Stimulated activated CD4-positive, alpha-beta T cell treated with anti-CD3 and anti-CD28 coated beads, Interleukin-2, amount 100 ng/mL, for 4 hours (primary cell): ENCODE measurements around the gene BPIFB1.

ENCODE experiments used
- DNase-seq: peaks from one replicate; pipeline ENCODE4 v3.0.0-alpha.2; 2020; ENCODE audit warnings: low read depth

The BPIFB1 gene

GRCh38 chr20:33298391-33298790, 15.4 kb downstream of the BPIFB1 start:
- no peak for DNase-seq

DNA sequence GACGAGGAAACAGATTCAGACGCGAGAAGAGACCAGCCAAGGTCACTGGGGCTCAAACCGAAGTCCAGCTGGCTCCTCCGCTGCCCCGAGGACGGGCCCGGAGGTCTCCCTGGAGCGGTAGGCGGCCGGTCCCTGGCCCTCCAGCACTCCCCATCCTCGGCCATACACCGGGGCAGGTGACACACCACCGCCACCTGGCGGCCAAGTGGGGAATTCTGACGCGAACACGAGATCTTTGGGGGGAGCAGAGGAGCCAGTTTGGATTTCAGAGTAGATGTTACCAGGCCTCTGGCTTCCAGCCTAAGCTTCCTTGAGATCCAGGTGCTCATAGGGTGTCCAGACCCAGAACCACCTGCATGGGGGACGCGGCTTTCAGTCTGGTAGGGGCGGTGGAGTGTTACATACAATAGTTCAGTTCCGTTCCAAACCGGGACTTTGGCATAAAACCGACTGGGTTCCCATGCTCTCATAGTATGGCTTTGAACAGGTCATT, 16.1 kb downstream of the BPIFB1 start:
- peak; percentile 54 for DNase-seq

GRCh38 chr20:33301192-33301930, 18.3 kb downstream of the BPIFB1 start:
- no peak for DNase-seq

DNA sequence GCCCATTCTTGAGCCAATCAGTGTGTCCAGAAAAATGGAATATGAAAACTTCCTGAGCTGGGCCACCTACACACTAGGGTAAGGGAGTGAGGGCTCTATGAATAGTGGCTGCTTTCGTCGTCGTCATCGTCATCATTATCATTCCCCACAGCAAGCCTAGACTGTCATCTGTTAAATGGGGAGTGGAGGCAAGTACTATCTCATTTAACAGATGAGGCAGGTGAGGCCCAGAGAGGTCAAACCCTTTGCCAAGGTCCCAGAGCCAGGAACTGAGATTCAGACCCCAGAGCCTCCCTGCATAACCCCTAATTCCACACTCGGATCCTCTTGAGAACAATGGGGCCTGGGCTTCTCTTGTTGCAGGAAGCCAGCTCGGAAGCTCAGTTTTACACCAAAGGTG, 20.6 kb downstream of the BPIFB1 start:
- DNase-seq, result no peak

- DNase-seq, result no peak
Measured at GRCh38 chr20:33304046-33304445, 21.0 kb downstream of the BPIFB1 start.

- no peak for DNase-seq
Measured at GRCh38 chr20:33305589-33306057, 22.6 kb downstream of the BPIFB1 start.

DNA sequence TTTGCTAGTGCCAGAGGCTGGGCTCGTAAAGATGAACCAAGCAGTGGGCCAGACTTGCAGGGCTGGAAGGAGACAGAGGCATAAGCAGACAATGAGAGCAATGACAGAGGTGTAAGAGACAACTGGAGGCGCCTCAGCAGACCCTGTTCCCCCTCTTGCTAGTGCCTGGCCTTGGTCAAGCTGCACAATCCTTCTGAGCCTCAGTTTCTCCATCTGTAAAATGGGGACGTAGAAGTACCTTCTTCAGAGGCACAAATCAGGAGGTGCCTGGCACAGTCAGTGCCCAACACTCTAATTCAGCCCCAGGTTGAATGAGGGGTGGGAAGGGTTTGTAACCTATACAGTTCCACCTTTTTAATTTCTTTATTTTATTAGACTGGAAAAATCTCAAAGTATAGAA, 23.2 kb downstream of the BPIFB1 start:
- no peak for DNase-seq

DNA sequence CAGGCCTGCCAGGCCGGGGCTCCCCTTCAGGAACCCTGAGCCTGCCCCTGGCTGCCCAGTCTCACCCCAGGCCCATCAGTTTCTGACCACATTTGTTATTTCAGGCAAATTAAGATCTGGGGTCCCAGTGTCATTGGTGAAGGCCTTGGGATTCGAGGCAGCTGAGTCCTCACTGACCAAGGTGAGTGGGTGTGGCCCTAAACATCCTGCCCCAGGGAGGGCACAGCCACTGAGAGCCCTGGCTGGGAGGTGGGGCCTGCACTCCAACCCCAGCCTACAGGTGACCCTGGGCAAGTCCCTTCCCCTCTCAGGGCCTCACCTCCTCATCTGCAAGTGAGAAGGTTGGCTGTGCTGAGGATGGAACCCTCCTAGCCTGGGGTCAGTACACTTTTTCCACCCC, 23.8 kb downstream of the BPIFB1 start:
- no peak for DNase-seq

GRCh38 chr20:33308668-33309067, 25.7 kb downstream of the BPIFB1 start:
- DNase-seq, result no peak

GRCh38 chr20:33309631-33310030, 26.6 kb downstream of the BPIFB1 start:
- DNase-seq, result no peak

DNA sequence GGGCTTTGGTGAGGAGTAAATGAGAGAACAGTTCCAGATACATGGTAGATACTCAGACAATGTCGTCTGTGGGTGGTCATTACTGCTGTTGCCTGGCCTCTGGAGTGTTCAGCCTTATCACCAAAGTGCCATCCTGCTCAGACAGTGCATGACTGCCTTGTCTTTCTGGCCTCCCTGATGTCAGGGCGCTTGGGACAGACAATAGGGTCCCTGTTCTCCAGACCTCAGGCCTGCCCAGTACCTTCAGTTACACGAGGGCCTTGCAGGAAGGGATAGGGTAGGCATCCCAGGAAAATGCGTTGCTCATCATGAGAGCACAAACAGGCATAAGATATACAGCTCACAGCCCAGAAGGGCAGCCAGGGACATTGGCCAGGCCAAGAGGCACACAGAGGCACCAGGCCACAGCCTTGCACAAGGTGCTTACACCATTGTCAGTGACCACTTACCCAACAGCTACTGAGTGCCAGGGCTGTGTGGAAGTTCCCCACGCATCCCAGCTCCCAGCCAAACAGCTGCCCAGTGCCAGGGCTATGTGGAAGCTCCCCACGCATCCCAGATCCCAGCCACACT, 27.4 kb downstream of the BPIFB1 start:
- no peak for DNase-seq

- DNase-seq, result no peak
Measured at GRCh38 chr20:33311011-33311410, 28.0 kb downstream of the BPIFB1 start.

DNA sequence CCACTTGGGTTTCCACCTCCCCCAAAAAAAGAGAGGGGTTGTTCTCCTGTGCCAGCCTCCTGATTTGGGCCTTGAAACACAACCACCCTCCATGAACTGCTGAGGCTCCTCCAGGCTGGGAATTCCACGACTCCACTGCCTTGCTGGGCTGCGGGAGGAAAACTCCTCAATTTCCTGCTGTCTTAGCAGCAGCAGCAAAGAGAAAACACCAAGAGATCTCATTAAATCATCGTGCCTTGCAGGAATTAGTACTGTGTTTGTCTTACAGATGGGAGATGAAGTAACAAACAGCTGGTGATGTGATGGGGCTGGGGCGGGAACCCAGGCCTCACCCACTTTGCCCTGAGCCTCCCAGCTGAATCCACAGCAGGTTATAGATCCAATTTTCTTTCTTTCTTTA, 29.0 kb downstream of the BPIFB1 start:
- no peak for DNase-seq

GRCh38 chr20:33312583-33312982, 29.6 kb downstream of the BPIFB1 start:
- DNase-seq, result no peak

GRCh38 chr20:33313686-33314314, 30.8 kb downstream of the BPIFB1 start:
- DNase-seq, result no peak

DNA sequence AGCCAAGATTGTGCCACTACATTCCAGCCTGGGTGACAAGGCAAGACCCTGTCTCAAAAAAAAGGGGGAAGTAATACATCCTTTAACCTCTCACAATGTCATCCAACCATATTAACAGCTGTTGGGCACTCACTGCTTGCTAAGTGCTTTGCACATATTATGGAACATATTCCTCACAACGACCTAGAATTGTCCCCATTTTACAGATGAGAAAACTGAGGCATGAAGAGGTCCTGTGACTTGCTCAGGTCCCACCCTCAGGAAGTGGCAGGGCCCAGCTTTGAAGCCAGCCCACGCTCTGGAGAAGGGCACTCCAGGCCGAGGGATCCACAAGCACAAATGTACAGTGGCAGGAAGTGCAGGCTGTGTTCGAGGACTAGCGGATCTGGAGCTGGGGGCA, 33.3 kb downstream of the BPIFB1 start:
- no peak for DNase-seq

DNA sequence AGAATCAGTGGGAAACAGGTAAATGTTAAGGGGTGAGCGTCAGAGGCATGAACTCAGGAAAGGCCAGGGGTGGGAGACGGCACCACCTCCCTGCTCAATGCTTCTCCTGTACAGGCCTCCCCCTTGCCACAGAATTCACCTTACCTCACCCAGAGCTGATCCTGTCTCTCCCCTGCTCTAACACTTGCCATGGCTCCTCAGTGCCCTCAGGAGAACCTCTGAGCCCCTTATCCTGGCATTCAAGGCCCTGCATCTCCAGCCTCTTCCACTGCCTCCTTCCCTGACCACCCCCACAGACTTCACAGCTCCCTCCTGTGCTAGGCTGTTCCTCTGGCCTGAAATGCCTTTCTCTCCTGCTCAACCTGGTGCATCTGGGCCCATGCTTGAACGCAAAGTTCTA, 33.9 kb downstream of the BPIFB1 start:
- no peak for DNase-seq

DNA sequence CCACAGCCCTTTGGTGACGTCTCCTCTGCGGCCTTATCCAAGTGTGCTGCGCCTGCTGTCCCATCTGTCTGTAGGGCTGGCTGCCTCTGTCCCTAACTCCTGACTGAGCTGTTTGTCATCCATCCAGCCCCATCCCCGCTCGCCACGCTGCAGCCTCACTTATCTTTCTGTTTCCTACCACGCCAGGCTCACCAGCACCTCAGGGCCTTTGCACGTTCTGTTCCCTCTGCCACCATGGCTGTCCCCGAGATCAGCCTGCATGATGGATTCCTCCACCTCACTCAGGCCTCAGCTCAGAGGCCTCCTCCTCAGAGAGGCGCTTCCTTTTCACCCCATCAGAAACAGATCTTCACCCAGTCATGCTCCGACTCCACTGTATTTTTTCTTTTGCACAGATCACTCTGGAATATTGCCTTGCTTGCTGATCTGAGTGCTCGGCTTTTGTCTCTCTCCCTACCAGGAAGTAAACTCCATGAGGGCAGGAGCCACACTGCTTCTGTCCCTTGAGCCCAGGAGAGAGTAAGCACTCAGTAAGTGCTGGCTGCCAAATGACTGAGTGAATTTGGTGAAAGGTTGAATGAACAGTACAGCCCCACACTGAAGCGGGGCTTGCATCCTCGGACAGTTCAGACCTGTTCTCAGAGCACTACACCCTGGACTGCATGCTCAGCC, 34.5 kb downstream of the BPIFB1 start:
- no peak for DNase-seq

DNA sequence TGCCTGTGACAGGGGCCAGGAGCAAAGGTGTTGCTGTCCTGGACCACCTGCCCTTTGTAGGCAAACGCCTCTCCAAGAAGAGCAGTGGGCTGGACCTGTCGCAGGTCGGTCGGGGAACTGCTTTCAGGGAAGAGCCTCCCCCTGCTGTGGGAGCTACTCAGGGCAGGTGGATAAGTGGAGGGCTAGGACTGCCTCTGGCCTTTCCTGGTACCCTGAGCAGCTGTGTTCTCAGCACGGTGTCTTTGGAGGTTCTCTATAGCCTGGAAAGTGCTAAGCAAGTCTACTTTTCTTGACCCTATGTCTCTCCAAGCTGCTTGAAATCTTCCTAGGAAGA, 35.0 kb downstream of the BPIFB1 start:
- no peak for DNase-seq

GRCh38 chr20:33320006-33320405, 37.0 kb downstream of the BPIFB1 start:
- no peak for DNase-seq

- no peak for DNase-seq
Measured at GRCh38 chr20:33322456-33322855, 39.4 kb downstream of the BPIFB1 start.

- no peak for DNase-seq
Measured at GRCh38 chr20:33323236-33323635, 40.2 kb downstream of the BPIFB1 start.

- no peak for DNase-seq
Measured at GRCh38 chr20:33325350-33325749, 42.3 kb downstream of the BPIFB1 start.
